ENCODE measurements around the gene ARHGEF40.

The ARHGEF40 gene

DNA sequence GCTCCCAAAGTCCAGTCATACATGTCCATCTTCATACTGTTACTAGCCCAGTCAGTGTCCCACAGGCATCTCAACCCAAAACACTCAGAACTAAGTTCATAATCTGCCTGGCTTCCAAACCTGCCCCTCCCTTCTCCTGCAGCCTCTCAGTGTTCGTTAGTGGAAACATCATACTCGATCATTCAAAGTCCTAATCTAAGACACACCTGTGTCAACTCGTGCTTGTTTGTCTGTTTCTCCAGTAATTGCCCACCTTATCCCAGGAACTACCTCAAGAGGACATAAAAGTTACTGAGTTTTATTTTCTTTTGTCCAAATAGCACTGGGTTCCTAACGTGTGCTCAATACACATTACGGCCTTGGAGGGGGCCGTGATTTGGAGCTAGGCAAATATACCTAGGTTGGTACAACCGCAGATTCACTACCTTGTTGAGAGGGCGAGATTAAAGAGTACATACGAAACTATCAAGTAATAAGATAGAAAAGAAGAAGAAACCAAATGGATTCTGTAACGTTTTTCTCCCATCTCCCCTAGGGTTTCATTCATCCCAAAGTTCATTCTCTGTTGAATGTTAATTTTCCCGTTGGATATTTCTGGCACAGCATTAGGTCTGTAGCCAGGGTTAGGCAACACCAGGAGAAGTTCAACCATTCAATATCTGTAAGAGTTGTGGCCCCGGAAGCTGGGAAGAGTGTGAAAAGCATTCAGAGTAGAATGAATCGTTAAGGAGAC lies 9.3 kb upstream of the ARHGEF40 start:
- no peak for DNase-seq

DNA sequence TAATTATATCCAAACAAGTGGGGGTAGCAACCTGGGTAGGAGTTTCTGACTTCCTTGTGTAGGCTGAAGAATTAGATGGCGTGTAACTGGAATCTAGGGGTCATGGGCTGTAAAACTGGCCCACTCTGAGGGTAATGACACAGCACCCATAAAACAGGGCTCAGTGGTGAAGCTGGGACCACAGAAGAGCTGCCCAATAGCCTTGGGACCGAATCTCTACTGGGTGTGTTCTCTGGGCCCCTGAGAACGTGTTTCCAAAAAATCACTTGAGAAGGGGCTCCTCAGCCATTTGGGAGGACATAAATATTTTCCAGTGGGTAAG lies 8.8 kb upstream of the ARHGEF40 start:
- no peak for DNase-seq

DNA sequence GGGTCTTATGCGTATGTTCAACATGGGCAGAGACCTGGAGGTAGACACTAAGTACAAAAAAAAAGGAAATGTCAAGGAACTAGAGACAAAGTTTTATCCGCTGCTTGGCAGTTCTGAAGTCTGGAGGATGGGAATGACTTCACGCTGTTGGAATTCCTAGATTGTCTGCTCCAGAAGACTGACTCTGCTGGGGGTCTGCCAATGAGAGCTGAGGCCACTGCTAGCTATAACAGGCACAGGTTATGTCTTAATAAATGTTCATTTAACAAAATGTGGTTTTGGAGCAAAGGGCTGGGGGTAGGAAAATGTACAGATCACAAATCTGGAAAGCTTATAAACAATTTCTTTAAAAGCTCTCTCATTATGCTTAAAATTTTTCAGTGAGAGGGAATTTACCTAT lies 6.6 kb upstream of the ARHGEF40 start:
- DNase-seq: no peak

DNA sequence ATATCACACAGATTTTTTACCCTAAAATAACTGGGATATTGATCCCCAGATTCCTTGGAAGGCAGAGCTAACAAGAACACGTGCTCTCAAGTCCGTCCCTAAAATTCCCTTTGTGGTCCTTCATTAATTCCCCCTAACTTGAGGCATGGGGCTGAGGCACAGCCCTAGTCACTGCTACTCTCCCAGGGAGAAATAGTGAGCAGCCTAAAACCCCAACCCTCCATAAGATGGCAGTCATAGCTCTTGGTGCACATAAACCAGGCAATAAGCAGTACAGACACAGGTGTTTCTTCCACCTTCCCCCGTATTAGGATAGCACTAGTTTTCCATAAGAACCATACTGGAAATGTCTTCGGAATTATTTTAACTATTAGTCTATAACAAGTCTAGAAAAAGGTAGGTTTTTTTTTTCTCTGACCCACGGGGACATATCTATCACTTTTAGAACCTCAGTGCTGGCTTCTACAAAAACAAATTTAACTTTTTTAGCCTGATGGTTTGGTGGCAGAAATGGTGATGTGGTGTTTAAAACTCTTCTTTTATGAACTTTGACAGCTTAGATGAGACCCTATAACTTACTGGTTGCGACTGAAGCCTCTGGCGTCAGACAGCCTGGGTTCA lies 3.1 kb upstream of the ARHGEF40 start:
- no peak for DNase-seq

DNA sequence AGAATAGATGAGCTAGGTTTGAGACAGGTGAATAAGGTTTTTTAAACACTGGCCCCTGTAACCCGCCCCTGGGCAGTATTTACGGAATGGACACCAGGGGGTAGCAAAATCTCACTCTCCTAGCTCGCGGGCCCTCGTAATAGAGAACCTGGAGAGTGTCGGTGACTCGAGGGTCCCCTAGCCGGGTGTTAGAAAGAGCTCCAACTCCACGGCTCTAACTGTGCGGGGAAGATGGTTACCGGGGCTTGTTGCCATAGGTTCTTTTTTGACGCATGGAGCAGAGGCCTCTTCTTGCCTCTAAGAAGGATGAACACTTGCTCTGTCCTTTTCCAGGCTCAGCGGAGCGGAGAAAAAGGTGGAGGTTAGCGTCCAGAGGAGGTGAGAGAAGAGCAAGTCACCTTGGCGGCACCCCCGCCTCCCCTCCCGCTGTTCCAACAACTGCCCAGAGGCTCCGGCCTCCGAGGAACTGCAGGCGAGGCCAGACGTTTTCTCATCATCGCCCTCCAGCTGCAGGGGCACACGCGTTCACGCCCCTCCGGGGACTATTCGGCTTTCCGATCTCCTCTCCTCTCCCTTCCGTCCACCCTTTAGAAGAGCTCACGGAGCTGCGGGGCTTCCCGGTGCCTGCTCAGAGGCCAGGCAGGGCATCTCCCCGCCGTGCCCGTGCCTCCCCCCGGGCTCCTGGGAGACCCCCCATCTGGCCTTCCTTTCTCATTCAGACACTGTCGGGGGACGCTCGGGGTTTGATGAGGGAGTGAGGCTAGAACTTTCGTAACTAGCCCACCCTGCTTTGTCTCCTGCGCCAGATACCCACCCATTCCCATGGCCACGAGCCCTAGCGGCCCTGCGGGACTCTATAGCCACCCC lies 1.4 kb upstream of the ARHGEF40 start:
- no peak for DNase-seq

DNA sequence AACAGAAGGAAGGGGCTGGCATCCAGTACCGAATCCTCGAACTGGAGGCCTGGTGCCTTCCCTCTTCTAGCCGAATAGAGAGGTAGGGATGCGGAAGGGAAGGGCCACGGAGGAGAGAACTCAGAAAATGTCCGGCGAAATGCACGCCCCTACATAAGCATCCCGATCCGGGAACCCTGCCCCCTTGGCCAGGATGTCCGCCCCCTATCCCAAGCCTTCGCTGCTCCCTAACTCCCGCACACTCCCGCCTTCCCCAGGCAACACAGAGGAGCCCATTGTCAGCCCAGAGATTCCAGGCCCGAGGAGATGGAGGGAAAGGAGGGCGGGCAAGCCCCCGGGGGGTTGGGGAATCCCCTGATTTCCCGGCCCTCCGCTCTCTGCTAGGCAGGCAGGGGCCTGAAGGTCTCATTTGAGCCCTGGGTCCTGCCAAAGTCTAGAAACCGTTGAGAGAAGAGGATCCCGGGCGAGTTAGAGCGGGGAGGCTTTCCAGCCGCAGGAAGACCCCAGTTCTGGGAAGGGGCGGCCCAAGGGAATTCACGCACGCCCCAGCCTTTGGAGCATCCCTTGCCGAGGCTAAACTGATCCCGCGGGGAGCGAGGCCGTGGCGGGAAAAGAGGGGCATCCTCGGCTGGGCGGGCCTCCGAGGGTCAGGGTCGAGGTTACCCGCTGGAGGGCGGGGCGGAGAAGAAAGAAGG lies 569 bp upstream of the ARHGEF40 start:
- no peak for DNase-seq

DNA sequence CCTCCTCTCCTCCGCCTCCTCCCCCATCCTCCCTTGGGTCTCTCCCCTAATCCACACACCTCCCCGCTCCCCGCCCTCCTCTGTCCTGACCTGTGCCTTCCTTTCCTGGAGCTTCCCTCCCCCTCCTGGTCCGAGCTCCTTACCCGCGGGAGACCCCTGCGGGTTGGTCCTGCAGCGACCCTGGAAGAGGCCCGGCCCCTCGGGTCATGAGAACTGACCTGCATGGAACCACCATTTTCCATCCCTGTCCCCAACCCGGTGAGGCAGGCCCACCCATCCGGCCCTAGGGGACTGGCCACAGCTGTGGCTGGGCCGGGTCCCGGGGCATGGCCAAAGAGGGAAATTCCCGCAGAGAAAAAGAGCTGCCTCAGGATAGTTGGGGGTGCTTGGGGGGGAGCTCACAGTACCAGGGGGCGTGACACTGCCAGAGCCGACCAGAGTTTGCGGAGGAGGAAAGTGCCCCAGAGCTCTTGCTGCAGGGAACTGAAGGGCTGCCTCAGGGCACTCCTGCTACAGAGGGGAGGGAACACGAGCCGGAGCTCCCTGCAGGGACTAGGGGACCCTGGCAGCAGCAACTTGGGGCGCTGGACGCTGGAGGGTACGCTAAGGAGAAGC lies 613 bp downstream of the ARHGEF40 start:
- DNase-seq: no peak

DNA sequence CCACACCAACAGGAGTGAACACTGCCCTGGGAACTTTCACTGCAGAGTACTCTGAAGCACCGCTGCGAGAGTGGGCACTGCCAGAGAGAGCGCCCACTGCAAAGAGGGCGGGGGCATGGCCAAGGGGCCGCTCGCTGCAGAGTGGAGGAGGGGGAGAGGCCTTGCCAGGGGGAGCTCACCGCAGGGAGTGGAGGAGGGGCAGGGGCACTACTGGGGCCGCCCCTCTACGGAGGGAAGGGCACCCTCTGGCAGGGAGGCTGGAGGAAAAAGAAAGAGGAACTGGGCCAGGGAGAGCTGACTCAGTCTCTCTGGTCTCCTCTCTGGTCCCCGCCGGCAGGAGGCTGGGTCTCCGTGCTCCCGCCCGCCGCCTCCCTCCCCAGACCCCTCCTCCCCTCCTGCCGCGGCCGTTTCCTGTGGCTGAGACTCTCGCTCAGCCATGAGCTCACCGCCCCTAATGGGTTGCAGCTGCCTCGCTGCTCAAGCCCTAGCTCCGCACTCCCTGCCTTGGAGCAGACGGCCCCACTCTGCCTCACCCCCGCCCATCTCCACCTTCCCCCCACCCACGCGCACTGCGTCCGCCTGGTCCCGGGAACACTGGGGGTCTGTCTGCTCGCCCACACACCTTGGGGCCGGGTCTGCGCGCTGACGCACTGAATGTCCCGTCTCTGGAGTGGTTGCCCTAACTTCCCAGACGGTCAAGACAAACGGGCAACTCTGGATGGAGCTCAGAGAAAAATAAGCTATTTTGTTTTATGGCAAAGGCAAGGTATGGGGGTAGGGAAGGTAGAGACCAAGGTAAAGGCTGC lies 1.3 kb downstream of the ARHGEF40 start:
- DNase-seq: no peak

DNA sequence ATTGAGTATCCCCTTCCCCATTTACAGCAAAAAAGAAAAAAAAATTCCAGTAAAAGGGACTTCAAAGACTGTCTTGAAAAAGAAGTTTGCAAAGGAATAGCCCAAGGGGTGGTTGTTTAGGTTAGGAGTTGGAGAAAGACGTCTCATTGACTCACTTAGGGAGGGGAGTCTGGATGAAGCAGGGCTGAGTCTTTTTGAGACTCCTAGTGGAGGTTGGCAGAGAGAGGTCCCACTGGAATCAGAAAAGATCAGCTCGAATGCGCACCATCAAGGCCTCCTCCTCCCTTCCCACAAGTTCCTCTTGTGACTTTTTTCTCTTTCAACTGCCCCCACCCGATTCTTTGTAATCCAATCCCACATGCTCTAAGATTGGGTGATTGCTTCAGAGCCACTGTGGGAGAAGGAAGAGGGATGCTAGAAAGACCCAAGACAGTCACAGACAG lies 1.9 kb downstream of the ARHGEF40 start:
- DNase-seq: no peak

DNA sequence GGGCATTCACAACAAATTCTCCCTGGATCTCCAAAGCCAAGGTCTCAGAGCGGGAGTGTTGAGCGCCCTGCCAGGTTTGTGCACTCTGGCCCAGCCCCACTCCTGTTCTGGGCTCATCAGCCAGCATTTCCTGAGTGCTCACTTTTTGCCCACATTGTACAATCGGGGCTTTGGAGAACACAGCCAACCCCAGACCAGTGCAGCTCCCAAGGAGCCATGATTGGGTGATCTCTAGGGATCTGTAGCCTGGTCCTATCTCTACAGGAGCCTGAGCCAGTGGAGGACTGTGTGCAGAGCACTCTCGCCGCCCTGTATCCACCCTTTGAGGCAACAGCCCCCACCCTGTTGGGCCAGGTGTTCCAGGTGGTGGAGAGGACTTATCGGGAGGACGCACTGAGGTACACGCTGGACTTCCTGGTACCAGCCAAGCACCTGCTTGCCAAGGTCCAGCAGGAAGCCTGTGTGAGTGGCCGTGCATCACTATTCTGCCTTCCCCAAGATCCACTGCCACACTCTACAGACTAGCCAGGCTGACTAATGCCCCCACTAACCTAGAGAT lies 2.8 kb downstream of the ARHGEF40 start:
- DNase-seq: no peak

DNA sequence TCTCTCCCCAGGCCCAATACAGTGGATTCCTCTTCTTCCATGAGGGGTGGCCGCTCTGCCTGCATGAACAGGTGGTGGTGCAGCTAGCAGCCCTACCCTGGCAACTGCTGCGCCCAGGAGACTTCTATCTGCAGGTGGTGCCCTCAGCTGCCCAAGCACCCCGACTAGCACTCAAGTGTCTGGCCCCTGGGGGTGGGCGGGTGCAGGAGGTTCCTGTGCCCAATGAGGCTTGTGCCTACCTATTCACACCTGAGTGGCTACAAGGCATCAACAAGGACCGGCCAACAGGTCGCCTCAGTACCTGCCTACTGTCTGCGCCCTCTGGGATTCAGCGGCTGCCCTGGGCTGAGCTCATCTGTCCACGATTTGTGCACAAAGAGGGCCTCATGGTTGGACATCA lies 3.8 kb downstream of the ARHGEF40 start:
- DNase-seq: no peak

DNA sequence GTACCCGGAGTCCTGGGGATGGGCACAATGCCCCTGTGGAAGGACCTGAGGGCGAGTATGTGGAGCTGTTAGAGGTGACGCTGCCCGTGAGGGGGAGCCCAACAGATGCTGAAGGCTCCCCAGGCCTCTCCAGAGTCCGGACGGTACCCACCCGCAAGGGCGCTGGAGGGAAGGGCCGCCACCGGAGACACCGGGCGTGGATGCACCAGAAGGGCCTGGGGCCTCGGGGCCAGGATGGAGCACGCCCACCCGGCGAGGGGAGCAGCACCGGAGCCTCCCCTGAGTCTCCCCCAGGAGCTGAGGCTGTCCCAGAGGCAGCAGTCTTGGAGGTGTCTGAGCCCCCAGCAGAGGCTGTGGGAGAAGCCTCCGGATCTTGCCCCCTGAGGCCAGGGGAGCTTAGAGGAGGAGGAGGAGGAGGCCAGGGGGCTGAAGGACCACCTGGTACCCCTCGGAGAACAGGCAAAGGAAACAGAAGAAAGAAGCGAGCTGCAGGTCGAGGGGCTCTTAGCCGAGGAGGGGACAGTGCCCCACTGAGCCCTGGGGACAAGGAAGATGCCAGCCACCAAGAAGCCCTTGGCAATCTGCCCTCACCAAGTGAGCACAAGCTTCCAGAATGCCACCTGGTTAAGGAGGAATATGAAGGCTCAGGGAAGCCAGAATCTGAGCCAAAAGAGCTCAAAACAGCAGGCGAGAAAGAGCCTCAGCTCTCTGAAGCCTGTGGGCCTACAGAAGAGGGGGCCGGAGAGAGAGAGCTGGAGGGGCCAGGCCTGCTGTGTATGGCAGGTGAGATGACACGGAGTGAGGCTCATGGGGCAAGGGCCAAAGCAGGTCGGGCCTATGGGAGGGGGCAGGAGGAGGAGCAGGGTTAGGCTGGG lies 4.5 kb downstream of the ARHGEF40 start:
- no peak for DNase-seq

DNA sequence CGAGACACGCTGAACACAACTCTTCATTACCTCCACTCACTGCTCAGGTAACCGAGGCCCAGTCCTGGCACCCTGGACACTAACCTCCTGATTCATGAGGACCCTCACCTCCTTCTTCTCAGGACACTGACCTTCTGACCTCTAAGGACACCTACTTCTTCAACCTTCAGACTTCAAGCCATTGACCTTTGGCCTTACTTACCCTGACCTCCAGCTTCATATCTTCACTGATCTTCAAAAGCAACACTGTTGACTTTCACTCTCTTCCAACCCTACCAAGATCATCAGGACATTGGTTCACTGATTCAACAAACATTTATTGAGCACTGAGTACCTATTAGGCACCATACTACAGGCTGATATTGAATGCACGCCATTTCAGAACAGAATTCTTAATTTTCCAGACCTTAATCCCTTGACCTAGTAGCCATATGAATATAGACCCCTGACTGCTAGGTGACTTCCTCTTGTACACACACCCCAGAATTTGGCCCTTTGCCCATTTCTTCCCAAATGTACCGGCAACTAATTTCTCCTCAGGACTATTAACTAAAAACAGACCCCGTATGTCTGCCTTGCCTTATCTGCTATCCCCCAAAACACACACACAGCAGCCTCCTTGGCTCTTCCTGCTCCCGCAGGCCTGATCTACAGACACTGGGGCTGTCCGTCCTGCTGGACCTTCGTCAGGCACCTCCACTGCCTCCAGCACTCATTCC lies 5.8 kb downstream of the ARHGEF40 start:
- DNase-seq: no peak

DNA sequence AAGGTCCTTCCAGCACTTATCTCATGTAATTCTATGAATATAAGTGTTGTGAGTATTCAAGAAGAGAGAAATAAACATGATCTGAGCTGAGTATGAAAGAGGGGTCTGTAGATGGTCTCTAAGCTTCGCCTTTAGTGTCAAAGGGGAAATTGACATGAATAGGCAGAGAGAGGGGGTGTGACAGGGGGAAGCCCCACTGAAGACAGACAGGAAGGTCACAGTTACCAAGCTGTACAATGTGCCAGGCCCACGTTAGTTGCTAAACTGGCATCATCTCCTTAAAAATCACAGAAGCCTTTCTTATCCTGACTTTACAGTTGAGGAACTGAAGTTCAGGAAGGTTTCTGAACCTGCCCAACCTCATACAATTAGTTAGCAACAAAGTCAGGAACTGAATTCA lies 7.6 kb downstream of the ARHGEF40 start:
- no peak for DNase-seq

DNA sequence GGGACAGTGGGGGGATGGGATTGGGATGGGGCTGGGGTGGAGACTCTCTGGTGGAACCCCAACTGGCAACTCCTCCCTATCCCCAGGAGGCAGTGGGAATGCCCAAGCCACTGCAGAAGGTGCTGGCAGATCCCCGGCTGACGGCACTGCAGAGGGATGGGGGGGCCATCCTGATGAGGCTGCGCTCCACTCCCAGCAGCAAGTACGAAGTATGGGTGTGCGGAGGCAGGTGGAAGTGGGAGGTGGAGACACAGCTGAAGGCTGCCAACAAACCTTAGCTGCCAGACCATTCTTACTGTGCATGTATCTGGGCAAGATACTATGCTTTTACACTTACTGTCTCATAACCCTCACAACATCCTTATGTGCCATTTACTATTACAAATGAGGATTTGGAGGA lies 8.2 kb downstream of the ARHGEF40 start:
- no peak for DNase-seq

DNA sequence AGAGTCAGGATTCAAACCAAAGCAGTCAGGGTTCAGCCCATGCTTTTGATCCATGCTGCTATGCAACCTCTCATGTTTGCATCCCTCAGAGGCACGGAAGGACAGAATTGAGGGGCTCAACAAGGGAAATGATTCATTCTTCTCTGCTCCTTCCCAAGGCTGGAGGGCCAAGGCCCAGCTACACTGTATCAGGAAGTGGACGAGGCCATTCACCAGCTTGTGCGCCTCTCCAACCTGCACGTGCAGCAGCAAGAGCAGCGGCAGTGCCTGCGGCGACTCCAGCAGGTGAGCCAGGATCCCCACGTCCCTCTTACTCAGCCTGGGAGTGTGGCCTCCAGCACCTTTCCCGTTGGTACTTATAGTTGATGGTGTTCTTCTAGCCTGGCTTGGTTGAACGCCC lies 8.6 kb downstream of the ARHGEF40 start:
- no peak for DNase-seq

DNA sequence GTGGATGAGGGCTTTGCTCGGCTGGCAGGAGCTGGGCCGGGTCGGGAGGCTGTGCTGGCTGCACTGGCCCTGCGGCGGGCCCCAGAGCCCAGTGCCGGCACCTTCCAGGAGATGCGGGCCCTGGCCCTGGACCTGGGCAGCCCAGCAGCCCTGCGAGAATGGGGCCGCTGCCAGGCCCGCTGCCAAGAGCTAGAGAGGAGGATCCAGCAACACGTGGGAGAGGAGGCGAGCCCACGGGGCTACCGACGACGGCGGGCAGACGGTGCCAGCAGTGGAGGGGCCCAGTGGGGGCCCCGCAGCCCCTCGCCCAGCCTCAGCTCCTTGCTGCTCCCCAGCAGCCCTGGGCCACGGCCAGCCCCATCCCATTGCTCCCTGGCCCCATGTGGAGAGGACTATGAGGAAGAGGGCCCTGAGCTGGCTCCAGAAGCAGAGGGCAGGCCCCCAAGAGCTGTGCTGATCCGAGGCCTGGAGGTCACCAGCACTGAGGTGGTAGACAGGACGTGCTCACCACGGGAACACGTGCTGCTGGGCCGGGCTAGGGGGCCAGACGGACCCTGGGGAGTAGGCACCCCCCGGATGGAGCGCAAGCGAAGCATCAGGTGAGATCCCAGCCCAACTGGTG lies 11.5 kb downstream of the ARHGEF40 start:
- no peak for DNase-seq

DNA sequence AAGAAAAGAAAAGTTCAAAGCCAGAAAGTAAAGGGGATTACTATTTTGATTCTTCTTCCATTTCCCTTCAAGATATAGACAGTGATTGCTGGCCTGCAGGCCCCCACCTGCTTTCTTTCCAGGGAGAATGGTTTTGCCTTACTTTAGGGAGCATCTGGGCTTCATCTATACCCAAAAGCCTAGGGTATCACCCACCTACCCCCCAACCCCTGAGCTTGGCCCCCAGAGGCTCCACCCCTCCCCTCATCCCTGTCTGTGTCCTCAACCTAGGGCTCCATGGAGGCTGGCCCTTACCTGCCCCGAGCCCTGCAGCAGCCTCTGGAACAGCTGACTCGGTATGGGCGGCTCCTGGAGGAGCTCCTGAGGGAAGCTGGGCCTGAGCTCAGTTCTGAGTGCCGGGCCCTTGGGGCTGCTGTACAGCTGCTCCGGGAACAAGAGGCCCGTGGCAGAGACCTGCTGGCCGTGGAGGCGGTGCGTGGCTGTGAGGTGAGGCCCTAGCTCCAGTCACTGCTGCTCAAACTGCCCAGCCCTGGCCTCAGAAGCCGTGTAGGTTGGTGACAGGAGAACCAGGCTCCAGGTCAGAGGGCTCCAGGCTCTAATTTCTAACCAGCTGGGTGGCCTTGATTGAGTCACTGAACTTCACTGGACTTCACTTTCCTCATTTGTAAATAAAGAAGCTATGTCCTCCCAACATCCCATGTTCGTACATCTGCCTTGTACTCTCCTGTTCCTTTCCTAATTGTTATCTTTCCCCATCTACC lies 13.6 kb downstream of the ARHGEF40 start:
- DNase-seq: no peak

DNA sequence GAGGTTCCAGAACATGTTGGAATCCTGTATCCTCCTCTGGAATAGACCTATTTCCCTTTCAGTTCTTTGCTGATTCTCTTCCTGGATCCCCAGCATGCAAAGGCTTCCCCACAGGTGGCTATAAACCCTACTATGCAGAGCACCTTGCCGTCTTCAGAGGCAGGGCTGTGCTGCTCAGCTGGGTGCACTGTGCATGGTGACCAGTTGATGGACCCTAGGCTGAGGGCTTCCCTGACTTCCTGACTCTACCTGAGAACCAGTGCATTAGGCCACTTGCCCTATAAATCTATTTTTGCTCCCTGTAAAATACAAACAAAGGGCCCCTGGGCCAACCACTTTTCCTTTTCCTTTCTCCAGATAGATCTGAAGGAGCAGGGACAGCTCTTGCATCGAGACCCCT lies 14.3 kb downstream of the ARHGEF40 start:
- no peak for DNase-seq
